C4-2B (cell line): ENCODE results near the gene SCN2B.

Experiments used
- ZFX ChIP-seq: fragments of 450-650 bp; IDR thresholded peaks from 2 replicates; pipeline ENCODE4 v1.6.1; 2017
- TF ChIP-seq, protein P1 (sequence below): fragments of 450-650 bp; conservative IDR thresholded peaks from 2 replicates; pipeline ENCODE4 v1.5.1; 2017; ENCODE audit warnings: mild to moderate bottlenecking

DNA sequence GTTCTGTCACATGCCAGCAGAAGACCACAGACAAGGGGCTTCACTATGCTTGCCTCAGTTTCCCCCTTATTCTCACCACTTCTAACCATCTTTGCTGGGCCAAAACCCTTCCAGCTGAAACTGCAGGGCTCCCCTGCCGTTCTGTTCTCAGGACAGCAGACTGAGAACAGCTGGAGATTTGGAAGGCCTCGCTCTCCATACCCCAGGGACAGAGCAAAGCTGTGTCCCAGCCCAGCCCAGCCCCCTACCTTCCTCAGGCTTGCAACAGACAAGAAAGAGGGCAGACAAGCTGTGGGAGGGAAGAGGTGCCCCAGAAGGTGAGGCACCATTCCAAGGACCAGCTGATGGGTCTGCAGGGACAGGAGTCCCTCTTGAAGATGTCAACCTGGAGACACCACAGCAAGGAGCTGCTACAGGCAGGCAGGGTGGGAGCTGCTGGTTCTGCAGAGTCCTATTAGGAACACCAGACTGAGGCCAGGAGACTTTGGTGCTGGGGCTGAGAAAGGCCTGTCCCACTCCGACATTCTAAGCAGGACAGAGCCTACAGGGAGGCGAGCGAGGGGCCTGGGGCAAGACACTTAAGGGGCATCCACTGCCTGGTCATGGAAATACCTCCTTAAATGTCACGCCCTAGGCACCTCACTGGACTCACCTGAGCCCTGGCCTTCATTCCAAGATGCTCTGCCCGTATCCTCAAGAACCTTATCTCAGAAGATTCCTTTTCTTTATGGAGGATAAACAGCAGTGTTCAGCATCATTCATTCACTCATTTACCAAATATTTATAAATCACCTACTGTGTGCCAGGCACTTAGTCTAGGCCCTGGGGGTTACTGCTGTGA, 6.9 kb downstream of the SCN2B start:
- TF ChIP-seq, protein P1, sequence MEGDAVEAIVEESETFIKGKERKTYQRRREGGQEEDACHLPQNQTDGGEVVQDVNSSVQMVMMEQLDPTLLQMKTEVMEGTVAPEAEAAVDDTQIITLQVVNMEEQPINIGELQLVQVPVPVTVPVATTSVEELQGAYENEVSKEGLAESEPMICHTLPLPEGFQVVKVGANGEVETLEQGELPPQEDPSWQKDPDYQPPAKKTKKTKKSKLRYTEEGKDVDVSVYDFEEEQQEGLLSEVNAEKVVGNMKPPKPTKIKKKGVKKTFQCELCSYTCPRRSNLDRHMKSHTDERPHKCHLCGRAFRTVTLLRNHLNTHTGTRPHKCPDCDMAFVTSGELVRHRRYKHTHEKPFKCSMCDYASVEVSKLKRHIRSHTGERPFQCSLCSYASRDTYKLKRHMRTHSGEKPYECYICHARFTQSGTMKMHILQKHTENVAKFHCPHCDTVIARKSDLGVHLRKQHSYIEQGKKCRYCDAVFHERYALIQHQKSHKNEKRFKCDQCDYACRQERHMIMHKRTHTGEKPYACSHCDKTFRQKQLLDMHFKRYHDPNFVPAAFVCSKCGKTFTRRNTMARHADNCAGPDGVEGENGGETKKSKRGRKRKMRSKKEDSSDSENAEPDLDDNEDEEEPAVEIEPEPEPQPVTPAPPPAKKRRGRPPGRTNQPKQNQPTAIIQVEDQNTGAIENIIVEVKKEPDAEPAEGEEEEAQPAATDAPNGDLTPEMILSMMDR, result no peak
- TF ChIP-seq ZFX, result no peak
